Lower leg skin (tissue), 4 donors: Measurements from ENCODE around the gene TECTA. TPM values are rescaled to one million over a fixed set of nuclear protein-coding genes. Genes with fewer than 3 reads are reported as not detected.

Source experiments
- DNase-seq, 2 donors: peaks; one replicate each; pipeline ENCODE4 v3.0.0-alpha.2; 2019; ENCODE audit warnings: low spot score in 2 of 2
- H3K4me3 ChIP-seq: fragments of 200-600 bp; sonication (generic); 2 replicates; pipeline ENCODE4 v1.5.1; 2017; ENCODE audit warnings: mild to moderate bottlenecking, low read depth; ENCODE audit not compliant: poor library complexity, severe bottlenecking
- POLR2A ChIP-seq, 2 donors: fragments of 450-650 bp; IDR thresholded peaks; one replicate each; pipeline ENCODE4 v1.6.1; 2016 to 2017; ENCODE audit warnings: antibody characterized with exemption in 2 of 2, mild to moderate bottlenecking in 1 of 2, moderate library complexity in 1 of 2
- WGBS, 2 donors: methylation state at CpG; one replicate each; pipeline ENCODE4 v1.1.5; 2018; 5-methylcytosine and 5-hydroxymethylcytosine counted together
- intact Hi-C: fragments of 100-400 bp; cut with DNase I; formaldehyde crosslinking; loops from one replicate; pipeline ENCODE4 v1.15.0; 2023; ENCODE audit warnings: low total_unique reads
- total RNA-seq, 4 donors: library from RNA; depleted of rRNA; stranded (reverse); fragments of >200 nt; gene quantifications; one replicate each; pipeline ENCODE4 v1.1.0, GENCODE V29; 2016
- TF ChIP-seq, protein P1 (sequence below), 3 donors: fragments of 450-650 bp; IDR thresholded peaks; one replicate each; pipeline ENCODE4 v1.5.1; 2016; ENCODE audit warnings: antibody characterized with exemption in 3 of 3, mild to moderate bottlenecking in 3 of 3, moderate library complexity in 2 of 3

TECTA gene
- total RNA-seq, 4 donors from 2014 or later: 0.08 to 1.2 (median 0.20) TPM

- no peak overlapping the region for H3K4me3 ChIP-seq
- DNase-seq: no peak
- 73 to 75% methylated on average over 5 of the region's 5 CpGs for WGBS, 2 donors
- no peak for TF ChIP-seq POLR2A (IDR thresholded peaks at IDR 0.05)
- TF ChIP-seq, protein P1, sequence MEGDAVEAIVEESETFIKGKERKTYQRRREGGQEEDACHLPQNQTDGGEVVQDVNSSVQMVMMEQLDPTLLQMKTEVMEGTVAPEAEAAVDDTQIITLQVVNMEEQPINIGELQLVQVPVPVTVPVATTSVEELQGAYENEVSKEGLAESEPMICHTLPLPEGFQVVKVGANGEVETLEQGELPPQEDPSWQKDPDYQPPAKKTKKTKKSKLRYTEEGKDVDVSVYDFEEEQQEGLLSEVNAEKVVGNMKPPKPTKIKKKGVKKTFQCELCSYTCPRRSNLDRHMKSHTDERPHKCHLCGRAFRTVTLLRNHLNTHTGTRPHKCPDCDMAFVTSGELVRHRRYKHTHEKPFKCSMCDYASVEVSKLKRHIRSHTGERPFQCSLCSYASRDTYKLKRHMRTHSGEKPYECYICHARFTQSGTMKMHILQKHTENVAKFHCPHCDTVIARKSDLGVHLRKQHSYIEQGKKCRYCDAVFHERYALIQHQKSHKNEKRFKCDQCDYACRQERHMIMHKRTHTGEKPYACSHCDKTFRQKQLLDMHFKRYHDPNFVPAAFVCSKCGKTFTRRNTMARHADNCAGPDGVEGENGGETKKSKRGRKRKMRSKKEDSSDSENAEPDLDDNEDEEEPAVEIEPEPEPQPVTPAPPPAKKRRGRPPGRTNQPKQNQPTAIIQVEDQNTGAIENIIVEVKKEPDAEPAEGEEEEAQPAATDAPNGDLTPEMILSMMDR (IDR thresholded peaks at IDR 0.05): no peak
- intact Hi-C loops: no loop called here
Measured at GRCh38 chr11:121106812-121107211, 5.8 kb downstream of the TECTA start.

GRCh38 chr11:121108413-121108812 is 7.4 kb downstream of the TECTA start:
- intact Hi-C loops: no loop called here
- WGBS, 2 donors: 50 to 96% methylated on average over 1 of the region's 1 CpG
- H3K4me3 ChIP-seq: no peak overlapping the region
- DNase-seq: no peak
- TF ChIP-seq, protein P1 (IDR thresholded peaks at IDR 0.05): no peak
- no peak for TF ChIP-seq POLR2A (IDR thresholded peaks at IDR 0.05)

GRCh38 chr11:121109471-121109870 is 8.4 kb downstream of the TECTA start:
- H3K4me3 ChIP-seq: no peak overlapping the region
- TF ChIP-seq POLR2A (IDR thresholded peaks at IDR 0.05): no peak
- TF ChIP-seq, protein P1 (IDR thresholded peaks at IDR 0.05): no peak
- 76 to 78% methylated on average over 2 of the region's 2 CpGs for WGBS, 2 donors

GRCh38 chr11:121109916-121110586 is 9.0 kb downstream of the TECTA start:
- H3K4me3 ChIP-seq: no peak overlapping the region
- WGBS, 2 donors: 53 to 65% methylated on average over 7 of the region's 7 CpGs
- DNase-seq: no peak
- TF ChIP-seq, protein P1 (IDR thresholded peaks at IDR 0.05): no peak
- intact Hi-C loops: no loop called here

More at GRCh38 chr11:121109471-121109870, 8.4 kb downstream of the TECTA start:
- intact Hi-C loops: no loop called here
- no peak for DNase-seq

GRCh38 chr11:121110871-121111724 is 10.1 kb downstream of the TECTA start:
- no peak for DNase-seq
- TF ChIP-seq POLR2A (IDR thresholded peaks at IDR 0.05): no peak
- TF ChIP-seq, protein P1 (IDR thresholded peaks at IDR 0.05): no peak
- WGBS, 2 donors: 78 to 88% methylated on average over 10 of the region's 10 CpGs
- no peak overlapping the region for H3K4me3 ChIP-seq
- intact Hi-C loops: no loop called here
